HepG2 (cell line): ENCODE results near the gene HSPA1A. TPM values are rescaled to one million over a fixed set of nuclear protein-coding genes. Genes with fewer than 3 reads are reported as not detected.

ENCODE experiments used
- BORCS8-MEF2B ChIP-seq: sonication (generic); formaldehyde crosslinking; IDR thresholded peaks from 2 replicates; pipeline ENCODE4 v1.8.0; 2022; ENCODE audit warnings: mild to moderate bottlenecking, missing genetic modification reagents
- CENPX ChIP-seq: sonication (generic); formaldehyde crosslinking; IDR thresholded peaks from 2 replicates; pipeline ENCODE4 v1.9.0; 2021; ENCODE audit warnings: mild to moderate bottlenecking, missing genetic modification reagents, moderate library complexity
- FLYWCH1 ChIP-seq: sonication (generic); formaldehyde crosslinking; IDR thresholded peaks from 2 replicates; pipeline ENCODE4 v1.8.1; 2023; ENCODE audit warnings: mild to moderate bottlenecking, missing genetic modification reagents
- GPN1 ChIP-seq: sonication (generic); formaldehyde crosslinking; IDR thresholded peaks from 2 replicates; pipeline ENCODE4 v1.5.1; 2020; ENCODE audit warnings: missing genetic modification reagents, borderline replicate concordance
- GTF3A ChIP-seq: sonication (generic); formaldehyde crosslinking; conservative IDR thresholded peaks from 2 replicates; pipeline ENCODE4 v1.4.0; 2020; ENCODE audit warnings: mild to moderate bottlenecking, missing genetic modification reagents
- HMGXB3 ChIP-seq: sonication (generic); formaldehyde crosslinking; IDR thresholded peaks from 2 replicates; pipeline ENCODE4 v1.4.0; 2020; ENCODE audit warnings: missing genetic modification reagents, borderline replicate concordance
- MYNN ChIP-seq: sonication (generic); formaldehyde crosslinking; IDR thresholded peaks from 2 replicates; pipeline ENCODE4 v1.4.0; 2020; ENCODE audit warnings: mild to moderate bottlenecking, low read depth, missing genetic modification reagents
- NR2F6 ChIP-seq, 2 experiments: IDR thresholded peaks; 2 replicates each; pipeline ENCODE4 v1.6.1; 2016; ENCODE audit warnings: antibody characterized with exemption in 1 of 2, mild to moderate bottlenecking in 1 of 2
- POLR2AphosphoS5 ChIP-seq: IDR thresholded peaks from 2 replicates; pipeline ENCODE4 v1.6.1; 2012; ENCODE audit warnings: low read depth, low read length
- SMAD9 ChIP-seq: sonication (generic); formaldehyde crosslinking; IDR thresholded peaks from 2 replicates; pipeline ENCODE4 v1.5.1; 2020; ENCODE audit warnings: mild to moderate bottlenecking, missing genetic modification reagents
- SNAPC5 ChIP-seq: sonication (generic); formaldehyde crosslinking; IDR thresholded peaks from 2 replicates; pipeline ENCODE4 v1.8.1; 2023; ENCODE audit warnings: mild to moderate bottlenecking, missing genetic modification reagents, borderline replicate concordance
- SOX6 ChIP-seq, 2 experiments: fragments of 450-650 bp in 1 of 2; sonication (generic) in 1 of 2; formaldehyde crosslinking in 1 of 2; IDR thresholded peaks; 2 replicates each; pipeline versions ENCODE4 v1.4.0 to v1.6.1; 2017 to 2020; ENCODE audit warnings: antibody characterized with exemption in 1 of 2, mild to moderate bottlenecking in 1 of 2, missing genetic modification reagents in 1 of 2
- THAP11 ChIP-seq: IDR thresholded peaks from 2 replicates; pipeline ENCODE4 v1.6.1; 2016; ENCODE audit warnings: missing biosample characterization, missing genetic modification reagents
- ZNF382 ChIP-seq: sonication (generic); formaldehyde crosslinking; IDR thresholded peaks from 2 replicates; pipeline ENCODE4 v1.5.0; 2020; ENCODE audit warnings: missing genetic modification reagents, mild to moderate bottlenecking, borderline replicate concordance
- ZNF496 ChIP-seq: sonication (generic); formaldehyde crosslinking; IDR thresholded peaks from 2 replicates; pipeline ENCODE4 v1.8.1; 2023; ENCODE audit warnings: mild to moderate bottlenecking, moderate library complexity, missing genetic modification reagents; ENCODE audit not compliant: insufficient replicate concordance
- ZNF605 ChIP-seq: sonication (generic); formaldehyde crosslinking; IDR thresholded peaks from 2 replicates; pipeline ENCODE4 v1.8.0; 2022; ENCODE audit warnings: mild to moderate bottlenecking, missing genetic modification reagents
- ZNF839 ChIP-seq: sonication (generic); formaldehyde crosslinking; IDR thresholded peaks from 2 replicates; pipeline ENCODE4 v1.4.0; 2020; ENCODE audit warnings: missing genetic modification reagents, mild to moderate bottlenecking, borderline replicate concordance
- polyA plus RNA-seq, 8 experiments: library from polyadenylated mRNA; depleted of rRNA in 3 of 8; stranded (reverse) in 7 of 8; unstranded in 1 of 8; fragments of >200 nt; fragmentation: Illumina TruSeq in 4 of 8; extraction: Trizol in 4 of 8; gene quantifications; 2 replicates each; pipeline versions ENCODE4 v1.2.1 to v1.2.3, GENCODE V29; 2011 to 2016; ENCODE audit warnings: low read depth in 4 of 8, missing spikeins in 1 of 8, mixed read lengths in 1 of 8; ENCODE audit not compliant: insufficient read depth in 1 of 8
- total RNA-seq, 5 experiments: library from RNA; depleted of rRNA; stranded (reverse); fragments of >200 nt; fragmentation: Illumina TruSeq; extraction: Trizol; gene quantifications; 2 replicates each; pipeline ENCODE4 v1.2.3, GENCODE V29; 2016; ENCODE audit warnings: low read depth in 1 of 5
- TF ChIP-seq, protein P1 (sequence below): IDR thresholded peaks from 2 replicates; pipeline ENCODE4 v1.6.1; 2012; ENCODE audit warnings: low read length, improper control_type of control experiment
- TF ChIP-seq, protein P2 (sequence below): IDR thresholded peaks from 2 replicates; pipeline ENCODE4 v1.6.1; 2016

Gene HSPA1A
- total and polyA plus RNA-seq, 2 of the 13 experiments (the other 11 are each of a cell fraction or from before 2014, with no cell fraction given) = 44.5 to 85.0 TPM

DNA sequence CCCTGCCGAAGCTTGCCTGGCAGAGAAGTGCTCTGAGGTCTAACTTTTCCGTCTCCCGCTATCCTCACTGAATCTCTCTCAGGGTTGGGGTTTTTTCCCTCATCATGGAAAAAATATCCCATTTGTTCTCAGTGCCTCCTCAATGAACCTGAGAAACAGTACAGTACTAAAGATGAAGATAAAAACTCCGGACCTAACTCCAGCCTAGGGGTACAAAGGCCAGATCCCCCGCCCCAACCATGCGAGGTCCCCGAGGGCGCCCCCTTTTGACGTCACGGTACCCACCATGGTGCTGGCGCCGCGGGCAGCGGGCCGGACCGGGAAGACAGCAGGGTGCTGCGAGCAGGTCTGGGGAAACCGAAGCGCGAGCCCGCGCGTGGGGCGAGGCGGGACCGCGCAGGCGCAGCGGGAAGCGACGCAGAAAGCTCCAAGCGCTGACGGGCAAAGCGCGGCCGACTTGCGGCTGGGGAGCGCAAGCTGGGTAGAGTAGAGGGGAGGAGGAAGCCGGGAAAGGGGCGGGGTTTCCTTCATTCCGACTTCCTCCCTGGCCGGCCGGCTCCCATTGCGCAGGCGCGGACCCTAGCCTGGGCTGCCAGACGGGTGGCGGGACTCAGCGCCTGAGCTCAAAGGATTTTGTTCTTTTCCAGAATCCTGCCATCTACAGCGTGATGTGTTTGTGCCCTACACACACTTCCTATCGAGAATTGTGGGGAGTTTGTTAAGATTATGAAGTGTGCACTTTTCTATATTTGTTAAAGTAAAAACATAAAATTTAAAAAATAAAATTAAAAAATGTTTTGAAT lies 8.7 kb upstream of the HSPA1A start, which contains the start of gene LSM2 (continued):
- TF ChIP-seq, protein P1, sequence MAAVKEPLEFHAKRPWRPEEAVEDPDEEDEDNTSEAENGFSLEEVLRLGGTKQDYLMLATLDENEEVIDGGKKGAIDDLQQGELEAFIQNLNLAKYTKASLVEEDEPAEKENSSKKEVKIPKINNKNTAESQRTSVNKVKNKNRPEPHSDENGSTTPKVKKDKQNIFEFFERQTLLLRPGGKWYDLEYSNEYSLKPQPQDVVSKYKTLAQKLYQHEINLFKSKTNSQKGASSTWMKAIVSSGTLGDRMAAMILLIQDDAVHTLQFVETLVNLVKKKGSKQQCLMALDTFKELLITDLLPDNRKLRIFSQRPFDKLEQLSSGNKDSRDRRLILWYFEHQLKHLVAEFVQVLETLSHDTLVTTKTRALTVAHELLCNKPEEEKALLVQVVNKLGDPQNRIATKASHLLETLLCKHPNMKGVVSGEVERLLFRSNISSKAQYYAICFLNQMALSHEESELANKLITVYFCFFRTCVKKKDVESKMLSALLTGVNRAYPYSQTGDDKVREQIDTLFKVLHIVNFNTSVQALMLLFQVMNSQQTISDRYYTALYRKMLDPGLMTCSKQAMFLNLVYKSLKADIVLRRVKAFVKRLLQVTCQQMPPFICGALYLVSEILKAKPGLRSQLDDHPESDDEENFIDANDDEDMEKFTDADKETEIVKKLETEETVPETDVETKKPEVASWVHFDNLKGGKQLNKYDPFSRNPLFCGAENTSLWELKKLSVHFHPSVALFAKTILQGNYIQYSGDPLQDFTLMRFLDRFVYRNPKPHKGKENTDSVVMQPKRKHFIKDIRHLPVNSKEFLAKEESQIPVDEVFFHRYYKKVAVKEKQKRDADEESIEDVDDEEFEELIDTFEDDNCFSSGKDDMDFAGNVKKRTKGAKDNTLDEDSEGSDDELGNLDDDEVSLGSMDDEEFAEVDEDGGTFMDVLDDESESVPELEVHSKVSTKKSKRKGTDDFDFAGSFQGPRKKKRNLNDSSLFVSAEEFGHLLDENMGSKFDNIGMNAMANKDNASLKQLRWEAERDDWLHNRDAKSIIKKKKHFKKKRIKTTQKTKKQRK = no peak
- TF ChIP-seq ZNF496 (CRISPR knock-in tag) (no peak), THAP11 (CRISPR knock-in tag) (peak; percentile 90), HMGXB3 (peak; percentile 82; the same call in 1 of the 2 replicates), NR2F6 (IDR thresholded peaks at IDR 0.05) (0 out of 2 replicates have a peak, but pooled peaks have one; percentile 21), NR2F6 (CRISPR knock-in tag; IDR thresholded peaks at IDR 0.05) (peak; percentile 73), SOX6 (IDR thresholded peaks at IDR 0.05) (no peak), SOX6 (CRISPR knock-in tag; IDR thresholded peaks at IDR 0.05) (peak; percentile 89), ZNF605 (peak; percentile 97), GPN1 (CRISPR knock-in tag) (no peak; the same call in 1 of the 2 replicates), SNAPC5 (no peak; the same call in 1 of the 2 replicates), MYNN (no peak), ZNF382 (CRISPR knock-in tag) (no peak), POLR2AphosphoS5 (peak; percentile 86), FLYWCH1 (CRISPR knock-in tag) (no peak), CENPX (CRISPR knock-in tag) (no peak), SMAD9 (CRISPR knock-in tag) (peak; percentile 70; the same call in 1 of the 2 replicates), GTF3A (peak; percentile 97; the same call in 1 of the 2 replicates), BORCS8-MEF2B (CRISPR knock-in tag) (peak; percentile 95), ZNF839 (CRISPR knock-in tag) (peak; percentile 61; the same call in 1 of the 2 replicates)
- TF ChIP-seq, protein P2, sequence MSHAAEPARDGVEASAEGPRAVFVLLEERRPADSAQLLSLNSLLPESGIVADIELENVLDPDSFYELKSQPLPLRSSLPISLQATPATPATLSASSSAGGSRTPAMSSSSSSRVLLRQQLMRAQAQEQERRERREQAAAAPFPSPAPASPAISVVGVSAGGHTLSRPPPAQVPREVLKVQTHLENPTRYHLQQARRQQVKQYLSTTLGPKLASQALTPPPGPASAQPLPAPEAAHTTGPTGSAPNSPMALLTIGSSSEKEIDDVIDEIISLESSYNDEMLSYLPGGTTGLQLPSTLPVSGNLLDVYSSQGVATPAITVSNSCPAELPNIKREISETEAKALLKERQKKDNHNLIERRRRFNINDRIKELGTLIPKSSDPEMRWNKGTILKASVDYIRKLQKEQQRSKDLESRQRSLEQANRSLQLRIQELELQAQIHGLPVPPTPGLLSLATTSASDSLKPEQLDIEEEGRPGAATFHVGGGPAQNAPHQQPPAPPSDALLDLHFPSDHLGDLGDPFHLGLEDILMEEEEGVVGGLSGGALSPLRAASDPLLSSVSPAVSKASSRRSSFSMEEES (CRISPR knock-in tag) = peak; percentile 50; the same call in 1 of the 2 replicates
